IMR-90 (cell line): ENCODE data around the gene ARHGAP28. TPM values are rescaled to one million over a fixed set of nuclear protein-coding genes. Genes with fewer than 3 reads are reported as not detected.
A peak's percentile ranks its signal among the peaks of the same experiment; 100 is the strongest.

Experiments used
- ATAC-seq: fragments of 200-7000 bp; cut with Tn5 transposase; 2 replicates; pipeline ENCODE4 v1.9.1; 2020; ENCODE audit warnings: low read depth, mild to moderate bottlenecking, moderate library complexity
- BruUV-seq: library from RNA; stranded (reverse); fragments of 400-500 nt; replicated peaks from 2 replicates; lab custom pipeline; 2021; lab: Mats Ljungman, UMichigan
- CTCF ChIA-PET: fragments of 300-600 bp; formaldehyde crosslinking; extraction: SDS; loops from one replicate; lab custom pipeline; 2021; ENCODE audit warnings: antibody characterized with exemption; lab: Yijun Ruan, JAX
- POLR2A ChIA-PET: fragments of 300-600 bp; sonication (Branson Sonifier 250); formaldehyde crosslinking; loops from one replicate; lab custom pipeline; 2022; ENCODE audit warnings: antibody characterized with exemption; ENCODE audit not compliant: unreplicated experiment; lab: Charles Lee
- DNase-seq: peaks from one replicate; pipeline ENCODE4 v3.0.0; 2013
- H2AFZ ChIP-seq: replicated peaks from 2 replicates; pipeline ENCODE3; 2013; ENCODE audit warnings: low read length, mild to moderate bottlenecking; ENCODE audit not compliant: poor library complexity
- H2AK5ac ChIP-seq: 2 replicates; pipeline ENCODE4 v1.6.1; 2013; ENCODE audit warnings: low read depth, low read length, inconsistent platforms
- H2AK9ac ChIP-seq: replicated peaks from 2 replicates; pipeline ENCODE3; 2013; ENCODE audit warnings: mild to moderate bottlenecking, low read depth, low read length, moderate library complexity; ENCODE audit not compliant: poor library complexity
- H2BK120ac ChIP-seq: 2 replicates; pipeline ENCODE4 v1.6.1; 2013; ENCODE audit warnings: low read depth, low read length, inconsistent platforms
- H2BK15ac ChIP-seq: 3 replicates; pipeline ENCODE4 v1.6.1; 2013; ENCODE audit warnings: low read depth, low read length, inconsistent platforms
- H2BK20ac ChIP-seq: 2 replicates; pipeline ENCODE4 v1.6.1; 2013; ENCODE audit warnings: low read depth, mild to moderate bottlenecking, inconsistent platforms, low read length, moderate library complexity
- H2BK5ac ChIP-seq: 2 replicates; pipeline ENCODE4 v1.6.1; 2013; ENCODE audit warnings: mild to moderate bottlenecking, low read depth, low read length, inconsistent platforms; ENCODE audit not compliant: poor library complexity, severe bottlenecking
- H3K14ac ChIP-seq: replicated peaks from 2 replicates; pipeline ENCODE4 v1.6.1; 2013; ENCODE audit warnings: low read depth, low read length, inconsistent platforms
- H3K18ac ChIP-seq: 2 replicates; pipeline ENCODE4 v1.6.1; 2013; ENCODE audit warnings: low read depth, low read length, control low read depth
- H3K23ac ChIP-seq: 2 replicates; pipeline ENCODE4 v1.6.1; 2013; ENCODE audit warnings: low read depth, low read length, inconsistent platforms
- H3K27ac ChIP-seq: 2 replicates; pipeline ENCODE4 v1.5.1; 2013; ENCODE audit warnings: mild to moderate bottlenecking, control low read depth, low read length; ENCODE audit not compliant: insufficient read depth
- H3K27me3 ChIP-seq: 2 replicates; pipeline ENCODE4 v1.6.1; 2013; ENCODE audit warnings: low read length; ENCODE audit not compliant: control insufficient read depth, insufficient read depth
- H3K36me3 ChIP-seq: 2 replicates; pipeline ENCODE4 v1.6.1; 2013; ENCODE audit warnings: low read length, mixed read lengths; ENCODE audit not compliant: control insufficient read depth, insufficient read depth
- H3K4ac ChIP-seq: 2 replicates; pipeline ENCODE4 v1.6.1; 2013; ENCODE audit warnings: low read depth, low read length, inconsistent platforms
- H3K4me1 ChIP-seq: 2 replicates; pipeline ENCODE4 v1.6.1; 2013; ENCODE audit warnings: low read length, mixed read lengths; ENCODE audit not compliant: control insufficient read depth, insufficient read depth
- H3K4me2 ChIP-seq: 2 replicates; pipeline ENCODE4 v1.6.1; 2013; ENCODE audit warnings: low read depth, mild to moderate bottlenecking, control low read depth, low read length, moderate library complexity
- H3K4me3 ChIP-seq: 2 replicates; pipeline ENCODE4 v1.5.1; 2013; ENCODE audit warnings: low read depth, mild to moderate bottlenecking, control low read depth, low read length, moderate library complexity; ENCODE audit not compliant: insufficient read depth
- H3K56ac ChIP-seq: 2 replicates; pipeline ENCODE4 v1.6.1; 2013; ENCODE audit warnings: low read length, inconsistent platforms; ENCODE audit not compliant: insufficient read depth; ENCODE audit errors: extremely low read depth
- H3K79me1 ChIP-seq, 2 experiments: 2 replicates each; pipeline ENCODE4 v1.6.1; 2013; ENCODE audit warnings: low read length in 2 of 2, inconsistent platforms in 1 of 2, low read depth in 1 of 2
- H3K9ac ChIP-seq: 2 replicates; pipeline ENCODE4 v1.6.1; 2013; ENCODE audit warnings: low read depth, low read length, control low read depth
- H3K9me1 ChIP-seq: 2 replicates; pipeline ENCODE4 v1.6.1; 2013; ENCODE audit warnings: low read length, inconsistent platforms; ENCODE audit not compliant: insufficient read depth
- H3K9me3 ChIP-seq: 2 replicates; pipeline ENCODE4 v1.6.1; 2013; ENCODE audit warnings: low read length; ENCODE audit not compliant: control insufficient read depth, insufficient read depth
- H4K20me1 ChIP-seq: 2 replicates; pipeline ENCODE4 v1.6.1; 2013; ENCODE audit warnings: low read length, inconsistent platforms; ENCODE audit not compliant: insufficient read depth
- H4K5ac ChIP-seq: 2 replicates; pipeline ENCODE4 v1.6.1; 2013; ENCODE audit warnings: mild to moderate bottlenecking, low read depth, low read length, control low read depth
- H4K8ac ChIP-seq, 2 experiments: 2 replicates each; pipeline ENCODE4 v1.6.1; 2013; ENCODE audit warnings: low read depth in 2 of 2, low read length in 2 of 2, control low read depth in 1 of 2, inconsistent platforms in 1 of 2
- H4K91ac ChIP-seq: 2 replicates; pipeline ENCODE4 v1.6.1; 2013; ENCODE audit warnings: low read depth, low read length, inconsistent platforms; ENCODE audit not compliant: insufficient read depth
- CEBPB ChIP-seq: IDR thresholded peaks from 2 replicates; pipeline ENCODE4 v1.6.1; 2012; ENCODE audit warnings: low read depth, low read length, improper control_type of control experiment
- CTCF ChIP-seq: conservative IDR thresholded peaks from 2 replicates; pipeline ENCODE4 v1.5.1; 2012; ENCODE audit warnings: mild to moderate bottlenecking, low read depth, low read length, improper control_type of control experiment
- RCOR1 ChIP-seq: IDR thresholded peaks from 2 replicates; pipeline ENCODE4 v1.6.1; 2012; ENCODE audit warnings: mild to moderate bottlenecking, low read length, improper control_type of control experiment; ENCODE audit not compliant: insufficient replicate concordance
- WGBS, 2 experiments: methylation state at CpG; one replicate each; pipeline versions ENCODE4 v1.1.5 to v1.1.7; 2013; ENCODE audit warnings: missing lambda C conversion rate in 2 of 2; ENCODE audit not compliant: insufficient read length in 1 of 2; ENCODE audit errors: extremely low coverage in 2 of 2; 5-methylcytosine and 5-hydroxymethylcytosine counted together
- dilution Hi-C: fragments of 300-500 bp; cut with HindIII; formaldehyde crosslinking; loops from one replicate; pipeline ENCODE4 v1.14.3; 2018; ENCODE audit warnings: low sequenced_read_pairs; ENCODE audit not compliant: unreplicated experiment
- in situ Hi-C: fragments of 300-500 bp; cut with MboI; formaldehyde crosslinking; loops from 3 replicates; pipeline ENCODE4 v1.14.3; 2019; ENCODE audit warnings: low sequenced_read_pairs, inconsistent platforms, mixed read lengths
- intact Hi-C: fragments of 100-400 bp; cut with micrococcal nuclease; formaldehyde crosslinking; loops from 2 replicates; pipeline ENCODE4 v1.10.0; 2022
- polyA plus RNA-seq, 3 experiments: library from polyadenylated mRNA; depleted of rRNA; stranded (reverse); fragments of >200 nt; gene quantifications; 2 replicates each; pipeline ENCODE4 v1.2.3, GENCODE V29; 2012; ENCODE audit warnings: low replicate concordance in 1 of 3
- total RNA-seq: library from RNA; depleted of rRNA; stranded (reverse); fragments of >200 nt; gene quantifications from 2 replicates; pipeline ENCODE4 v1.2.3, GENCODE V29; 2012

The ARHGAP28 gene
- total and polyA plus RNA-seq, 2 of the 4 experiments (the other 2 are of a cell fraction), result 1.8 to 3.8 TPM

GRCh38 chr18:6948281-6949055 lies 219.0 kb downstream of the ARHGAP28 start:
- WGBS, 2 experiments, result 34% methylated on average over 7 of the region's 16 CpGs; no CpG with 5 or more reads in 1 of the 2 experiments
- no peak for TF ChIP-seq RCOR1
- no peak for TF ChIP-seq CTCF
- no peak for TF ChIP-seq CEBPB
- H4K5ac ChIP-seq, result no peak overlapping the region

More at GRCh38 chr18:6948281-6949055, 219.0 kb downstream of the ARHGAP28 start:
- Histone ChIP-seq H2BK120ac (no peak overlapping the region), H3K27me3 (no peaks in the 10 kb centered on the region), H4K8ac (no peak overlapping the region), H3K23ac (no peak overlapping the region), H2AK5ac (no peak overlapping the region), H2BK15ac (no peak overlapping the region), H2BK20ac (no peak overlapping the region), H3K4me2 (no peak overlapping the region), H3K79me1 (no peaks in the 10 kb centered on the region), H3K9ac (no peak overlapping the region), H2AK9ac (no peak overlapping the region), H3K9me3 (no peaks in the 10 kb centered on the region), H2AFZ (no peak overlapping the region), H3K36me3 (peaks cover 6% of the 10 kb centered on the region), H4K91ac (no peak overlapping the region), H4K20me1 (no peaks in the 10 kb centered on the region), H3K56ac (no peak overlapping the region), H3K18ac (no peak overlapping the region), H3K4me1 (no peaks in the 10 kb centered on the region), H3K27ac (no peak overlapping the region), H3K4me3 (no peak overlapping the region), H3K4ac (no peak overlapping the region), H3K9me1 (peaks cover 5% of the 10 kb centered on the region; the same call in 1 of the 2 replicates), H2BK5ac (no peak overlapping the region), H3K14ac (no peak overlapping the region)
- no TSS peak for BruUV-seq
- intact Hi-C loops (no loop called here), in situ Hi-C loops (no loop called here), dilution Hi-C loops (no loop called here)
- CTCF ChIA-PET, result interaction anchor here (0.7 kb wide), 1 partner anchor 46 kb away, joined by 3 read pairs; no protein-coding TSS in a partner anchor
- peak; percentile 29; the same call in 1 of the 2 replicates for ATAC-seq
- POLR2A ChIA-PET, result no interaction called here
- DNase-seq, result no peak
